ENCODE measurements around the gene PHLPP2. TPM values are rescaled to one million over a fixed set of nuclear protein-coding genes. Genes with fewer than 3 reads are reported as not detected.
A peak's percentile ranks its signal among the peaks of the same experiment; 100 is the strongest.

PHLPP2 gene
- total RNA-seq, 1 experiment from 2014 or later: 10.5 TPM

GRCh38 chr16:71726476-71727315, 2.2 kb upstream of the PHLPP2 start:
- H3K27me3 Mint-ChIP-seq (ENCODE audit: insufficient read depth, unreplicated experiment): no peaks in the 10 kb centered on the region
- DNase-seq (ENCODE audit: unreplicated experiment): no peak
- BruUV-seq (replicated peaks): no TSS peak
- no peak overlapping the region for H3K4me3 Mint-ChIP-seq (ENCODE audit: unreplicated experiment)
- peaks cover 41% of the 10 kb centered on the region for H3K36me3 Mint-ChIP-seq (ENCODE audit: insufficient read depth, unreplicated experiment)
- CTCF ChIA-PET: interaction anchor here (1.0 to 1.3 kb wide), 3 partner anchors 19 to 157 kb away, joined by 3 to 4 read pairs (median 3); partner anchors contain the start of gene ZNF821
- no peaks in the 10 kb centered on the region for H3K9me3 Mint-ChIP-seq (ENCODE audit: unreplicated experiment)
- H3K4me1 Mint-ChIP-seq (ENCODE audit: insufficient read depth, unreplicated experiment): peaks cover 5% of the 10 kb centered on the region
- intact Hi-C loops (cut with micrococcal nuclease): no loop called here
- TF ChIP-seq CTCF (IDR thresholded peaks at IDR 0.05; ENCODE audit: unreplicated experiment): no peak
- POLR2A ChIA-PET: interaction anchor here (0.9 to 1.3 kb wide), 2 partner anchors 12 to 46 kb away, joined by 3 read pairs; no protein-coding TSS in a partner anchor
- no peak overlapping the region for H3K27ac Mint-ChIP-seq (ENCODE audit: low read depth, unreplicated experiment)

GRCh38 chr16:71723537-71724319, 773 bp downstream of the PHLPP2 start:
- no peak overlapping the region for H3K27ac Mint-ChIP-seq (ENCODE audit: low read depth, unreplicated experiment)

GRCh38 chr16:71722801-71723536, 1.5 kb downstream of the PHLPP2 start:
- CTCF ChIA-PET: interaction anchor here (0.7 kb wide), 1 partner anchor 227 kb away, joined by 3 read pairs; no protein-coding TSS in a partner anchor
- POLR2A ChIA-PET: interaction anchor here (0.6 to 3.4 kb wide), 13 partner anchors 11 to 326 kb away, joined by 3 to 47 read pairs (median 5); partner anchors contain the start of genes AP1G1 and ZNF821

More at GRCh38 chr16:71723537-71724319, 773 bp downstream of the PHLPP2 start:
- peak overlapping the region; percentile 96 for H3K4me3 Mint-ChIP-seq (ENCODE audit: unreplicated experiment)
- TF ChIP-seq CTCF (IDR thresholded peaks at IDR 0.05; ENCODE audit: unreplicated experiment): no peak
- H3K27me3 Mint-ChIP-seq (ENCODE audit: insufficient read depth, unreplicated experiment): no peaks in the 10 kb centered on the region
- peak; percentile 56 for DNase-seq (ENCODE audit: unreplicated experiment)
- CTCF ChIA-PET: interaction anchor here (0.7 kb wide), 1 partner anchor 227 kb away, joined by 3 read pairs; no protein-coding TSS in a partner anchor
- no peaks in the 10 kb centered on the region for H3K9me3 Mint-ChIP-seq (ENCODE audit: unreplicated experiment)
- intact Hi-C loops (cut with micrococcal nuclease): no loop called here
- no TSS peak for BruUV-seq (replicated peaks)
- POLR2A ChIA-PET: interaction anchor here (0.6 to 3.4 kb wide), 17 partner anchors 10 to 239 kb away, joined by 3 to 47 read pairs (median 3); partner anchors contain the start of genes AP1G1 and ZNF821
- peaks cover 5% of the 10 kb centered on the region for H3K4me1 Mint-ChIP-seq (ENCODE audit: insufficient read depth, unreplicated experiment)
- peaks cover 18% of the 10 kb centered on the region for H3K36me3 Mint-ChIP-seq (ENCODE audit: insufficient read depth, unreplicated experiment)

More at GRCh38 chr16:71722801-71723536, 1.5 kb downstream of the PHLPP2 start:
- intact Hi-C loops (cut with micrococcal nuclease): no loop called here
- H3K4me1 Mint-ChIP-seq (ENCODE audit: insufficient read depth, unreplicated experiment): peaks cover 5% of the 10 kb centered on the region
- no peaks in the 10 kb centered on the region for H3K27me3 Mint-ChIP-seq (ENCODE audit: insufficient read depth, unreplicated experiment)
- peak; percentile 86 for DNase-seq (ENCODE audit: unreplicated experiment)
- peak overlapping the region; percentile 59 for H3K27ac Mint-ChIP-seq (ENCODE audit: low read depth, unreplicated experiment)
- H3K36me3 Mint-ChIP-seq (ENCODE audit: insufficient read depth, unreplicated experiment): peaks cover 21% of the 10 kb centered on the region
- H3K9me3 Mint-ChIP-seq (ENCODE audit: unreplicated experiment): no peaks in the 10 kb centered on the region
- no peak for TF ChIP-seq CTCF (IDR thresholded peaks at IDR 0.05; ENCODE audit: unreplicated experiment)
- H3K4me3 Mint-ChIP-seq (ENCODE audit: unreplicated experiment): peak overlapping the region; percentile 96
- no TSS peak for BruUV-seq (replicated peaks)

Data from MCF 10A (cell line).